HepG2 (cell line): ENCODE results near the gene NDRG2. TPM values are rescaled to one million over a fixed set of nuclear protein-coding genes. Genes with fewer than 3 reads are reported as not detected.

Experiments
- ASH2L ChIP-seq: fragments of 300-600, 200-600 bp; sonication (generic); IDR thresholded peaks from 2 replicates; pipeline ENCODE4 v1.7.0; 2017; ENCODE audit warnings: low read depth, mild to moderate bottlenecking, moderate library complexity, mixed read lengths, low read length; ENCODE audit not compliant: insufficient read length
- DPF2 ChIP-seq: sonication (generic); formaldehyde crosslinking; IDR thresholded peaks from 2 replicates; pipeline ENCODE4 v1.4.0; 2020; ENCODE audit warnings: mild to moderate bottlenecking, low read depth, missing genetic modification reagents, borderline replicate concordance
- ETV5 ChIP-seq: IDR thresholded peaks from 2 replicates; pipeline ENCODE4 v1.6.1; 2018; ENCODE audit warnings: missing biosample characterization, missing genetic modification reagents, inconsistent platforms, borderline replicate concordance
- HDAC6 ChIP-seq: fragments of 200-600 bp; sonication (generic); IDR thresholded peaks from 2 replicates; pipeline ENCODE4 v1.7.0; 2017; ENCODE audit warnings: mild to moderate bottlenecking, antibody characterized with exemption, low read length, low read depth
- HNRNPUL1 ChIP-seq: fragments of 200-400 bp; formaldehyde crosslinking; IDR thresholded peaks from 2 replicates; pipeline ENCODE4 v1.6.1; 2017; ENCODE audit warnings: low read depth, mild to moderate bottlenecking, low read length, moderate library complexity
- MTF1 ChIP-seq: sonication (generic); formaldehyde crosslinking; IDR thresholded peaks from 2 replicates; pipeline ENCODE4 v1.5.0; 2020; ENCODE audit warnings: missing genetic modification reagents
- ZNF501 ChIP-seq: sonication (generic); formaldehyde crosslinking; IDR thresholded peaks from 2 replicates; pipeline ENCODE4 v1.5.1; 2020; ENCODE audit warnings: mild to moderate bottlenecking, moderate library complexity, missing genetic modification reagents
- ZNF549 ChIP-seq: sonication (generic); formaldehyde crosslinking; IDR thresholded peaks from 2 replicates; pipeline ENCODE4 v1.5.0; 2020; ENCODE audit warnings: missing genetic modification reagents
- ZNF615 ChIP-seq: sonication (generic); formaldehyde crosslinking; IDR thresholded peaks from 2 replicates; pipeline ENCODE4 v1.5.0; 2020; ENCODE audit warnings: mild to moderate bottlenecking, missing genetic modification reagents, borderline replicate concordance
- polyA plus RNA-seq, 8 experiments: library from polyadenylated mRNA; depleted of rRNA in 3 of 8; stranded (reverse) in 7 of 8; unstranded in 1 of 8; fragments of >200 nt; fragmentation: Illumina TruSeq in 4 of 8; extraction: Trizol in 4 of 8; gene quantifications; 2 replicates each; pipeline versions ENCODE4 v1.2.1 to v1.2.3, GENCODE V29; 2011 to 2016; ENCODE audit warnings: low read depth in 4 of 8, missing spikeins in 1 of 8, mixed read lengths in 1 of 8; ENCODE audit not compliant: insufficient read depth in 1 of 8
- total RNA-seq, 5 experiments: library from RNA; depleted of rRNA; stranded (reverse); fragments of >200 nt; fragmentation: Illumina TruSeq; extraction: Trizol; gene quantifications; 2 replicates each; pipeline ENCODE4 v1.2.3, GENCODE V29; 2016; ENCODE audit warnings: low read depth in 1 of 5
- TF ChIP-seq, protein P1 (sequence below): sonication (generic); formaldehyde crosslinking; conservative IDR thresholded peaks from 2 replicates; pipeline ENCODE4 v1.5.0; 2020; ENCODE audit warnings: missing genetic modification reagents
- TF ChIP-seq, protein P2 (sequence below): sonication (generic); formaldehyde crosslinking; IDR thresholded peaks from 2 replicates; pipeline ENCODE4 v1.5.0; 2020; ENCODE audit warnings: missing genetic modification reagents
- TF ChIP-seq, protein P3 (sequence below): sonication (generic); formaldehyde crosslinking; IDR thresholded peaks from 2 replicates; pipeline ENCODE4 v1.4.0; 2020; ENCODE audit warnings: missing genetic modification reagents
- TF ChIP-seq, protein P4 (sequence below): sonication (generic); formaldehyde crosslinking; IDR thresholded peaks from 2 replicates; pipeline ENCODE4 v1.8.0; 2022; ENCODE audit warnings: mild to moderate bottlenecking, missing genetic modification reagents; ENCODE audit not compliant: insufficient replicate concordance
- TF ChIP-seq, protein P5 (sequence below): sonication (generic); formaldehyde crosslinking; IDR thresholded peaks from 2 replicates; pipeline ENCODE4 v1.8.1; 2022; ENCODE audit warnings: low read depth, mild to moderate bottlenecking, missing genetic modification reagents
- TF ChIP-seq, protein P6 (sequence below): sonication (generic); formaldehyde crosslinking; IDR thresholded peaks from 2 replicates; pipeline ENCODE4 v1.4.0; 2020; ENCODE audit warnings: mild to moderate bottlenecking, missing genetic modification reagents

The NDRG2 gene
- total and polyA plus RNA-seq, 2 of the 13 experiments (the other 11 are each of a cell fraction or from before 2014, with no cell fraction given) = 27.2 to 189 TPM

DNA sequence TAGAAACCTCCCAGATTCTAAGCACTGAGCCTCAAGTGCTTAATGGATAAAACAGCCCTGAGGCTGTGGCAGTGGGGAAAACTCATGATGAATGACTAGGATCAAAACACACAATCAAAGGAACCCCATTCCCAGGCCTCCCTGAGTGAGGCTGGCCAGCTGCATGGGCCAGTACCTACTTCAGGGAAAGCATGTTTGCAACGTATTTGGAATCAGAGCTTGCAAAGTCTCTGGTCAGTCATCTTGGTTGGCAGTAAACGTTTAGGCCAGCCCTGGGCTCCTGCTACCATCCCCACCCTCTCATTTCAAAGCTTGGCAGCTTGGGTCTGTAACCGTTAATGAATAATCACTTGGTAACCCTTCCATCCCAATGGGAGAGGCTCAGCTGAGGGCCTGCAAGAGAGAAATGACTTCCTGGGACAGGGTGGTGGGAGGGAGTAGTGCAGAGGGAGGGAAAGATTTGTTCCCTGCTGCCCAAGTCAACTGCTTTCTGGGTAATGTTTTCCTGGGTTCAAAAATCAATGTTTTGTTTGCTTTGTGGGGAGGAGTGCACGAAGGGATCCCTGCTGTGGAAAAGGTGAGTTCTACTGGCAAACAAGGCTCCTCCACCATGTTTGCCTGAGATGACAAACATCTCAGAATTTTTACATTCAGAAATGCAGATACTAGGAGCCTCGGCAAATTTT, 30.7 kb upstream of the NDRG2 start (continued):
- peak; percentile 92 for TF ChIP-seq ETV5 (CRISPR knock-in tag)
- TF ChIP-seq ZNF549 (CRISPR knock-in tag) = 0 out of 2 replicates have a peak, but pooled peaks have one; percentile 31
- TF ChIP-seq, protein P1, sequence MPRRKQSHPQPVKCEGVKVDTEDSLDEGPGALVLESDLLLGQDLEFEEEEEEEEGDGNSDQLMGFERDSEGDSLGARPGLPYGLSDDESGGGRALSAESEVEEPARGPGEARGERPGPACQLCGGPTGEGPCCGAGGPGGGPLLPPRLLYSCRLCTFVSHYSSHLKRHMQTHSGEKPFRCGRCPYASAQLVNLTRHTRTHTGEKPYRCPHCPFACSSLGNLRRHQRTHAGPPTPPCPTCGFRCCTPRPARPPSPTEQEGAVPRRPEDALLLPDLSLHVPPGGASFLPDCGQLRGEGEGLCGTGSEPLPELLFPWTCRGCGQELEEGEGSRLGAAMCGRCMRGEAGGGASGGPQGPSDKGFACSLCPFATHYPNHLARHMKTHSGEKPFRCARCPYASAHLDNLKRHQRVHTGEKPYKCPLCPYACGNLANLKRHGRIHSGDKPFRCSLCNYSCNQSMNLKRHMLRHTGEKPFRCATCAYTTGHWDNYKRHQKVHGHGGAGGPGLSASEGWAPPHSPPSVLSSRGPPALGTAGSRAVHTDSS = no peak
- TF ChIP-seq HDAC6 = no peak
- peak; percentile 48; the same call in 1 of the 2 replicates for TF ChIP-seq DPF2 (CRISPR knock-in tag)
- TF ChIP-seq, protein P2, sequence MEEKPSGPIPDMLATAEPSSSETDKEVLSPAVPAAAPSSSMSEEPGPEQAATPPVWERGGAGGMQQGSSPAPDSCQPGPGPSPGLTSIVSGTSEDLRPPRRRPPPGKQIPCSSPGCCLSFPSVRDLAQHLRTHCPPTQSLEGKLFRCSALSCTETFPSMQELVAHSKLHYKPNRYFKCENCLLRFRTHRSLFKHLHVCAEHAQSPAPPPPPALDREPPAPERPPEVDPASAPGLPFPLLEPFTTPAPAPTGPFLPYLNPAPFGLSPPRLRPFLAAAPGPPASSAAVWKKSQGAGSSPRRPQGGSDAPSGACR = 0 out of 2 replicates have a peak, but pooled peaks have one; percentile 56
- TF ChIP-seq, protein P3, sequence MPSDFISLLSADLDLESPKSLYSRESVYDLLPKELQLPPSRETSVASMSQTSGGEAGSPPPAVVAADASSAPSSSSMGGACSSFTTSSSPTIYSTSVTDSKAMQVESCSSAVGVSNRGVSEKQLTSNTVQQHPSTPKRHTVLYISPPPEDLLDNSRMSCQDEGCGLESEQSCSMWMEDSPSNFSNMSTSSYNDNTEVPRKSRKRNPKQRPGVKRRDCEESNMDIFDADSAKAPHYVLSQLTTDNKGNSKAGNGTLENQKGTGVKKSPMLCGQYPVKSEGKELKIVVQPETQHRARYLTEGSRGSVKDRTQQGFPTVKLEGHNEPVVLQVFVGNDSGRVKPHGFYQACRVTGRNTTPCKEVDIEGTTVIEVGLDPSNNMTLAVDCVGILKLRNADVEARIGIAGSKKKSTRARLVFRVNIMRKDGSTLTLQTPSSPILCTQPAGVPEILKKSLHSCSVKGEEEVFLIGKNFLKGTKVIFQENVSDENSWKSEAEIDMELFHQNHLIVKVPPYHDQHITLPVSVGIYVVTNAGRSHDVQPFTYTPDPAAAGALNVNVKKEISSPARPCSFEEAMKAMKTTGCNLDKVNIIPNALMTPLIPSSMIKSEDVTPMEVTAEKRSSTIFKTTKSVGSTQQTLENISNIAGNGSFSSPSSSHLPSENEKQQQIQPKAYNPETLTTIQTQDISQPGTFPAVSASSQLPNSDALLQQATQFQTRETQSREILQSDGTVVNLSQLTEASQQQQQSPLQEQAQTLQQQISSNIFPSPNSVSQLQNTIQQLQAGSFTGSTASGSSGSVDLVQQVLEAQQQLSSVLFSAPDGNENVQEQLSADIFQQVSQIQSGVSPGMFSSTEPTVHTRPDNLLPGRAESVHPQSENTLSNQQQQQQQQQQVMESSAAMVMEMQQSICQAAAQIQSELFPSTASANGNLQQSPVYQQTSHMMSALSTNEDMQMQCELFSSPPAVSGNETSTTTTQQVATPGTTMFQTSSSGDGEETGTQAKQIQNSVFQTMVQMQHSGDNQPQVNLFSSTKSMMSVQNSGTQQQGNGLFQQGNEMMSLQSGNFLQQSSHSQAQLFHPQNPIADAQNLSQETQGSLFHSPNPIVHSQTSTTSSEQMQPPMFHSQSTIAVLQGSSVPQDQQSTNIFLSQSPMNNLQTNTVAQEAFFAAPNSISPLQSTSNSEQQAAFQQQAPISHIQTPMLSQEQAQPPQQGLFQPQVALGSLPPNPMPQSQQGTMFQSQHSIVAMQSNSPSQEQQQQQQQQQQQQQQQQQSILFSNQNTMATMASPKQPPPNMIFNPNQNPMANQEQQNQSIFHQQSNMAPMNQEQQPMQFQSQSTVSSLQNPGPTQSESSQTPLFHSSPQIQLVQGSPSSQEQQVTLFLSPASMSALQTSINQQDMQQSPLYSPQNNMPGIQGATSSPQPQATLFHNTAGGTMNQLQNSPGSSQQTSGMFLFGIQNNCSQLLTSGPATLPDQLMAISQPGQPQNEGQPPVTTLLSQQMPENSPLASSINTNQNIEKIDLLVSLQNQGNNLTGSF (CRISPR knock-in tag) = peak; percentile 72; the same call in 1 of the 2 replicates
- TF ChIP-seq ASH2L = peak; percentile 58
- TF ChIP-seq ZNF501 (CRISPR knock-in tag) = 0 out of 2 replicates have a peak, but pooled peaks have one; percentile 64
- no peak for TF ChIP-seq ZNF615 (CRISPR knock-in tag)
- TF ChIP-seq MTF1 = no peak
- TF ChIP-seq, protein P4, sequence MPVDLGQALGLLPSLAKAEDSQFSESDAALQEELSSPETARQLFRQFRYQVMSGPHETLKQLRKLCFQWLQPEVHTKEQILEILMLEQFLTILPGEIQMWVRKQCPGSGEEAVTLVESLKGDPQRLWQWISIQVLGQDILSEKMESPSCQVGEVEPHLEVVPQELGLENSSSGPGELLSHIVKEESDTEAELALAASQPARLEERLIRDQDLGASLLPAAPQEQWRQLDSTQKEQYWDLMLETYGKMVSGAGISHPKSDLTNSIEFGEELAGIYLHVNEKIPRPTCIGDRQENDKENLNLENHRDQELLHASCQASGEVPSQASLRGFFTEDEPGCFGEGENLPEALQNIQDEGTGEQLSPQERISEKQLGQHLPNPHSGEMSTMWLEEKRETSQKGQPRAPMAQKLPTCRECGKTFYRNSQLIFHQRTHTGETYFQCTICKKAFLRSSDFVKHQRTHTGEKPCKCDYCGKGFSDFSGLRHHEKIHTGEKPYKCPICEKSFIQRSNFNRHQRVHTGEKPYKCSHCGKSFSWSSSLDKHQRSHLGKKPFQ = no peak
- TF ChIP-seq, protein P5, sequence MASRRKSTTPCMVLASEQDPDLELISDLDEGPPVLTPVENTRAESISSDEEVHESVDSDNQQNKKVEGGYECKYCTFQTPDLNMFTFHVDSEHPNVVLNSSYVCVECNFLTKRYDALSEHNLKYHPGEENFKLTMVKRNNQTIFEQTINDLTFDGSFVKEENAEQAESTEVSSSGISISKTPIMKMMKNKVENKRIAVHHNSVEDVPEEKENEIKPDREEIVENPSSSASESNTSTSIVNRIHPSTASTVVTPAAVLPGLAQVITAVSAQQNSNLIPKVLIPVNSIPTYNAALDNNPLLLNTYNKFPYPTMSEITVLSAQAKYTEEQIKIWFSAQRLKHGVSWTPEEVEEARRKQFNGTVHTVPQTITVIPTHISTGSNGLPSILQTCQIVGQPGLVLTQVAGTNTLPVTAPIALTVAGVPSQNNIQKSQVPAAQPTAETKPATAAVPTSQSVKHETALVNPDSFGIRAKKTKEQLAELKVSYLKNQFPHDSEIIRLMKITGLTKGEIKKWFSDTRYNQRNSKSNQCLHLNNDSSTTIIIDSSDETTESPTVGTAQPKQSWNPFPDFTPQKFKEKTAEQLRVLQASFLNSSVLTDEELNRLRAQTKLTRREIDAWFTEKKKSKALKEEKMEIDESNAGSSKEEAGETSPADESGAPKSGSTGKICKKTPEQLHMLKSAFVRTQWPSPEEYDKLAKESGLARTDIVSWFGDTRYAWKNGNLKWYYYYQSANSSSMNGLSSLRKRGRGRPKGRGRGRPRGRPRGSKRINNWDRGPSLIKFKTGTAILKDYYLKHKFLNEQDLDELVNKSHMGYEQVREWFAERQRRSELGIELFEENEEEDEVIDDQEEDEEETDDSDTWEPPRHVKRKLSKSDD (CRISPR knock-in tag) = peak; percentile 77; the same call in 1 of the 2 replicates
- TF ChIP-seq, protein P6, sequence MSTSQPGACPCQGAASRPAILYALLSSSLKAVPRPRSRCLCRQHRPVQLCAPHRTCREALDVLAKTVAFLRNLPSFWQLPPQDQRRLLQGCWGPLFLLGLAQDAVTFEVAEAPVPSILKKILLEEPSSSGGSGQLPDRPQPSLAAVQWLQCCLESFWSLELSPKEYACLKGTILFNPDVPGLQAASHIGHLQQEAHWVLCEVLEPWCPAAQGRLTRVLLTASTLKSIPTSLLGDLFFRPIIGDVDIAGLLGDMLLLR (CRISPR knock-in tag) = no peak
- no peak for TF ChIP-seq HNRNPUL1
